Left lung (tissue), 10 donors: ENCODE data around the gene EPO. TPM values are rescaled to one million over a fixed set of nuclear protein-coding genes. Genes with fewer than 3 reads are reported as not detected.

Experiments
- ATAC-seq: fragments of 200-7000 bp; cut with Tn5 transposase; one replicate; pipeline ENCODE4 v1.9.1; 2020; ENCODE audit warnings: moderate library complexity
- DNase-seq, 4 donors: peaks; one replicate each; pipeline ENCODE4 v3.0.0-alpha.2; 2013 to 2020
- H3K27ac ChIP-seq, 2 donors: fragments of 200-600 bp; sonication (generic) in 1 of 2; one replicate each; pipeline versions ENCODE4 v1.5.0 to v1.8.0; 2020 to 2021
- H3K27me3 ChIP-seq, 2 donors: fragments of 200-600 bp; sonication (generic) in 1 of 2; one replicate each; pipeline versions ENCODE4 v1.5.0 to v1.8.0; 2020 to 2021
- H3K36me3 ChIP-seq, 2 donors: fragments of 200-600 bp; sonication (generic) in 1 of 2; one replicate each; pipeline versions ENCODE4 v1.5.0 to v1.8.0; 2020 to 2021
- H3K4me1 ChIP-seq, 2 donors: fragments of 200-600 bp; one replicate each; pipeline ENCODE4 v1.8.0; 2021
- H3K4me3 ChIP-seq, 2 donors: fragments of 200-600 bp; sonication (generic) in 1 of 2; one replicate each; pipeline versions ENCODE4 v1.5.0 to v1.8.0; 2020 to 2021; ENCODE audit warnings: mild to moderate bottlenecking in 1 of 2
- H3K9me3 ChIP-seq, 2 donors: fragments of 200-600 bp; sonication (generic) in 1 of 2; one replicate each; pipeline versions ENCODE4 v1.5.0 to v1.8.0; 2020 to 2021
- intact Hi-C, 2 donors: fragments of 100-400 bp; cut with DNase I; formaldehyde crosslinking; loops; one replicate each; pipeline versions ENCODE4 v1.11.2 to v1.14.2; 2022
- polyA plus RNA-seq, 6 donors: library from polyadenylated mRNA; unstranded; fragments of 120-200 nt; gene quantifications; one replicate each; pipeline ENCODE4 v1.2.1, GENCODE V29; 2013; ENCODE audit not compliant: insufficient read length in 6 of 6
- total RNA-seq, 2 donors: library from RNA; stranded (reverse); fragmentation: NEBNext Ultra II Directional; extraction: Animal tissue kit (Norgen Biotek cat#: 25700); gene quantifications; one replicate each; pipeline ENCODE4 v1.2.1, GENCODE V29; 2021
- TF ChIP-seq, protein P1 (sequence below), 2 donors: fragments of 200-600 bp; sonication (generic) in 1 of 2; IDR thresholded peaks; one replicate each; pipeline versions ENCODE4 v1.5.0 to v1.8.0; 2021; ENCODE audit warnings: antibody characterized with exemption in 2 of 2
- donor health status: DM: no; HTN: yes; CAD: no.
- donor health status: DM: no; HTN: no; CAD: no.

EPO gene
- total and polyA plus RNA-seq, 8 donors = 0.20 to 0.34 (median 0.28) TPM; not detected in 5

DNA sequence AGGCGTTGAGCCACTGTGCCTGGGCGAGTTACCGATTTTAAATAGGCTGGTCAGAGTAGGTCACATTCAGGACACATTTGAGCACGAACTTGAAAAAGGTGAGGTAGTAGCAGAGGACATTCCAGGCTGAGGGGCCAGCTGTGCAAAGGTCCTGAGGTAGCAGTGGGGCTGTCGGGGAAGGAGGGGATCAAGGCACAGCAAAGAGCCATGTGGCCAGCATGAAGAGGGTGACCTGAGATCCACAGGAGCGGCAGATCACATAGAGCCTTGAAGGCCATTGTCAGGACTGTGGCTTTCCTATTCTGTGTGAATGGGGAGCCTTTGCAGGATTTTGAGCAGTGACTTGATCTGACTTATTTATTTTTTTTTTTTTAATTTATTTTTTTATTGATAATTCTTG is 19.7 kb downstream of the EPO start:
- intact Hi-C loops = no loop called here
- Histone ChIP-seq H3K27me3 (peaks cover 0 to 10% of the 10 kb centered on the region in 2 donors), H3K9me3 (no peaks in the 10 kb centered on the region), H3K36me3 (no peaks in the 10 kb centered on the region), H3K4me1 (no peaks in the 10 kb centered on the region), H3K4me3 (no peak overlapping the region), H3K27ac (no peak overlapping the region)
- DNase-seq (no peak), ATAC-seq (no peak)
- TF ChIP-seq, protein P1, sequence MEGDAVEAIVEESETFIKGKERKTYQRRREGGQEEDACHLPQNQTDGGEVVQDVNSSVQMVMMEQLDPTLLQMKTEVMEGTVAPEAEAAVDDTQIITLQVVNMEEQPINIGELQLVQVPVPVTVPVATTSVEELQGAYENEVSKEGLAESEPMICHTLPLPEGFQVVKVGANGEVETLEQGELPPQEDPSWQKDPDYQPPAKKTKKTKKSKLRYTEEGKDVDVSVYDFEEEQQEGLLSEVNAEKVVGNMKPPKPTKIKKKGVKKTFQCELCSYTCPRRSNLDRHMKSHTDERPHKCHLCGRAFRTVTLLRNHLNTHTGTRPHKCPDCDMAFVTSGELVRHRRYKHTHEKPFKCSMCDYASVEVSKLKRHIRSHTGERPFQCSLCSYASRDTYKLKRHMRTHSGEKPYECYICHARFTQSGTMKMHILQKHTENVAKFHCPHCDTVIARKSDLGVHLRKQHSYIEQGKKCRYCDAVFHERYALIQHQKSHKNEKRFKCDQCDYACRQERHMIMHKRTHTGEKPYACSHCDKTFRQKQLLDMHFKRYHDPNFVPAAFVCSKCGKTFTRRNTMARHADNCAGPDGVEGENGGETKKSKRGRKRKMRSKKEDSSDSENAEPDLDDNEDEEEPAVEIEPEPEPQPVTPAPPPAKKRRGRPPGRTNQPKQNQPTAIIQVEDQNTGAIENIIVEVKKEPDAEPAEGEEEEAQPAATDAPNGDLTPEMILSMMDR (IDR thresholded peaks at IDR 0.05) = no peak

DNA sequence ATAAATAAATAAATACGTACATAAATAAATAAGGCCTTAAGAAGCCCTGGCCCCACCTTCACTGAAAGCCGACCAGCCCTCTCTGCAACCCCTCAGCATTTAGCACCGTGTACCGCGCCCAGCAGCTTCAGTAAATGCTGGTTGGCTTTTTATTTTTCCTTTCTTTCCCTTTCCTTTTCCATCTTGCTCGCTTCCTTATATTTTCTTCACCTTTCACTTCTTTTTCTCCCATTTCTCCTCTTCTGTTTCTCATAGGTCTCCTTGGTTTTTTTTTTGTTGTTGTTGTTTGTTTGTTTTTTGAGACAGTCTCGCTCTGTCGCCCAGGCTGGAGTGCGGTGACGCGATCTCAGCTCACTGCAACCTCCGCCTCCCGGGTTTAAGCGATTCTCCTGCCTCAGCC is 24.3 kb downstream of the EPO start:
- no peak for ATAC-seq
- TF ChIP-seq, protein P1 (IDR thresholded peaks at IDR 0.05) = no peak
- H3K9me3 ChIP-seq = no peaks in the 10 kb centered on the region

DNA sequence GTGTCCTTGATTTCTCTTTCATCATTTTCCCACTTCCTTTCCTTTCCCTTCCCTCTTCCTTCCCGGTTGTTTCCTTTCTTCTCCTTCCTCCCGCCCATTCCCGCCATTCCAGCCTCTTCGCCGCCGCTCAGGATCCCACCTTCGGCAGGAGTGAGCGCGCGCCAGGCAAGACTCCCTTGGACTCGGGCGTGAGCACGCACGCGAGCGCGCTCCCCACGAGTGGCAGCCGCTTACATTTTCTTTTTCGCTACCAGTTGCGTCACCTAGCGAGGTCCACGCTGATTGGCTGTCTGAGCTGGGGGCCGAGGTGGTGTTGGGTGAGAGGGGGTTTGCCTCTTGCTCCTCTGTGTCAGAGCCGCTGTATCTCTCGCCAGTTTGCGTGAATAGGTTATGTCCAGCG is 24.9 kb downstream of the EPO start:
- Histone ChIP-seq H3K9me3 (no peaks in the 10 kb centered on the region), H3K4me1 (no peaks in the 10 kb centered on the region), H3K36me3 (no peaks in the 10 kb centered on the region), H3K27me3 (peaks cover 0 to 33% of the 10 kb centered on the region in 2 donors), H3K27ac (no peak overlapping the region), H3K4me3 (no peak overlapping the region)
- ATAC-seq (peak; percentile 47), DNase-seq (peak in 2 of 4 donors; percentile 19 to 60)
- intact Hi-C loops = no loop called here
- TF ChIP-seq, protein P1 (IDR thresholded peaks at IDR 0.05) = no peak

More for the DNA sequence above, 24.3 kb downstream of the EPO start:
- H3K27ac ChIP-seq = no peak overlapping the region
- no peak for DNase-seq
- intact Hi-C loops = no loop called here
- H3K36me3 ChIP-seq = no peaks in the 10 kb centered on the region
- H3K4me1 ChIP-seq = no peaks in the 10 kb centered on the region
- H3K4me3 ChIP-seq = no peak overlapping the region
- H3K27me3 ChIP-seq = peaks cover 0 to 30% of the 10 kb centered on the region in 2 donors

DNA sequence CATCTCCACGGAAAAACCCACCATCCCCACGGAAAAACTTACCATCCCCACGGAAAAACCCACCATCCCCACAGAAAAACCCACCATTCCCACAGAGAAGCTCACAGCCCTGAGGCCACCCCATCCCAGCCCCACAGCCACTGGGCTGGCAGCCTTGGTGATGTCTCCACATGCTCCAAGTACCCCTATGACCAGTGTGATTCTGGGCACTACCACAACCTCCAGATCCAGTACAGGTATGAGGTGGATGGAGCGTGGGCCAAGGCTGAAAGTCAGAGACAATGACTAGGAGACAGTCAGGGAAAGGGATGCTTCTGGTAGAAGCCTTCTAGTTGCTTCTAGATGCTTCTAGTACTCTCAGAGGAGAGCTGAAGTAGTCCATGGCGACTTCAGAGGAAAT is 32.7 kb downstream of the EPO start:
- H3K27me3 ChIP-seq = peaks cover 0 to 29% of the 10 kb centered on the region in 2 donors
- no peaks in the 10 kb centered on the region for H3K36me3 ChIP-seq
- no peak overlapping the region for H3K4me3 ChIP-seq
- TF ChIP-seq, protein P1 (IDR thresholded peaks at IDR 0.05) = no peak
- intact Hi-C loops = no loop called here
- H3K27ac ChIP-seq = no peak overlapping the region
- no peaks in the 10 kb centered on the region for H3K9me3 ChIP-seq
- ATAC-seq = no peak
- H3K4me1 ChIP-seq = no peaks in the 10 kb centered on the region
- DNase-seq = no peak

DNA sequence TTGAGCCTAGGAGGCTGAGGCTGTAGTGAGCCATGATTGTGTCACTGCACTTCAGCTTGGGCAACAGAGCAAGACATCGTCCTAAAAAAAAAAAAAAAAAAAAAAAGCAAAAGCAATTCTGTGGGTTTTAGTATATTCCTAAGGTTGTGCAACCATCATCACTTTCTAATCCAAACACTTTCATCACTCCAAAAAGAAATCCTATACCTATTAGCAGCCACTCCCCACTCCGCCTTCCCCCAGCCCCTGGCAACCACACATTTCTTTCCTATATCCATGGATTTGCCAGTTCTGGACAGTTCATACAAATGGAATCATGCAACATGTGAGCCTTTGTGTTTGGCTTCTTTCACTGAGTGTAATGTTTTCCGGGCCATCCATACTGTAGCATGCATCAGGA is 33.5 kb downstream of the EPO start:
- no peak overlapping the region for H3K27ac ChIP-seq
- H3K4me1 ChIP-seq = no peaks in the 10 kb centered on the region
- H3K36me3 ChIP-seq = no peaks in the 10 kb centered on the region
- H3K9me3 ChIP-seq = no peaks in the 10 kb centered on the region
- intact Hi-C loops = no loop called here
- peaks cover 0 to 28% of the 10 kb centered on the region in 2 donors for H3K27me3 ChIP-seq
- DNase-seq (no peak), ATAC-seq (no peak)
- TF ChIP-seq, protein P1 (IDR thresholded peaks at IDR 0.05) = no peak
- no peak overlapping the region for H3K4me3 ChIP-seq
